ENCODE data around the gene TFEB.

DNA sequence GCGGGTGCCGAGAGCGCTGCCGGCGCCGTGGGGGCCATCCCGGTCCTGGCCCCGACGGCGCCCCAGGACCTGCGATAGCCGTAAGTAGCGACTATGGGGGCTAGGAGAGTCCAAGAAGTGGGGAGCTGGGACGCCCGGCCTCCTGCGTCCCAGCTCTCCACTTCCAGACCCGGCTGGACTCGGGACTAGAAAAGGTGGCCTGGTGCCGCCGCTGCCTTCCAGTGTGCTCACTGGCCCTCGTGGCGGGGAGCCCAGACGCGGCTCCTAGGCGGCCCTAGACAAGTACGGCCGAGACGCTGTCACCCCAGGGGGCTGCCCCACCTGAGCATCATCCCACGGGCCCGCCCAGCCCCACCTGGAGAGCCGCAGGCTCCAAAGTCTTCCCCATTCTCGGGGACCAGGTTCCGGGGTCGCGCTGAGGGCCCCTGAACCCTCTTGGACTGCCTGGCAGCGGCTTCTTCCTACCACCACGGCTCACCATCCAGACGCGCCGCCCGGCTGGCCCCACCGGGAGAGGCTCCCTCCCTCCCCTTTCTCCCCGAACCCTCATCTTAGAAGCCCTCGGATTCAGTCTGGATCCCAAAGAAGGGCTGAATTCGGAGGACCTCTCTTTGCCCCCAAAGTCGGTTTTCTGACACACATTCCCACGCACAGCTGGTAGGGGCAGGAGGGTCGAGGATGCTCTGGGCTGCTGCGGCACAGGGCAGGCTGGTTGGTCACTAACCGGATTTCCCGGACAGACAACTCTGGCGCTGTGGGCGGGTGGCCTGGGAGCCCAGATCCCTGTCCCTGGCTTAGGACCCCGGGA lies 98.0 kb downstream of the TFEB start:
- TF ChIP-seq, protein P1, sequence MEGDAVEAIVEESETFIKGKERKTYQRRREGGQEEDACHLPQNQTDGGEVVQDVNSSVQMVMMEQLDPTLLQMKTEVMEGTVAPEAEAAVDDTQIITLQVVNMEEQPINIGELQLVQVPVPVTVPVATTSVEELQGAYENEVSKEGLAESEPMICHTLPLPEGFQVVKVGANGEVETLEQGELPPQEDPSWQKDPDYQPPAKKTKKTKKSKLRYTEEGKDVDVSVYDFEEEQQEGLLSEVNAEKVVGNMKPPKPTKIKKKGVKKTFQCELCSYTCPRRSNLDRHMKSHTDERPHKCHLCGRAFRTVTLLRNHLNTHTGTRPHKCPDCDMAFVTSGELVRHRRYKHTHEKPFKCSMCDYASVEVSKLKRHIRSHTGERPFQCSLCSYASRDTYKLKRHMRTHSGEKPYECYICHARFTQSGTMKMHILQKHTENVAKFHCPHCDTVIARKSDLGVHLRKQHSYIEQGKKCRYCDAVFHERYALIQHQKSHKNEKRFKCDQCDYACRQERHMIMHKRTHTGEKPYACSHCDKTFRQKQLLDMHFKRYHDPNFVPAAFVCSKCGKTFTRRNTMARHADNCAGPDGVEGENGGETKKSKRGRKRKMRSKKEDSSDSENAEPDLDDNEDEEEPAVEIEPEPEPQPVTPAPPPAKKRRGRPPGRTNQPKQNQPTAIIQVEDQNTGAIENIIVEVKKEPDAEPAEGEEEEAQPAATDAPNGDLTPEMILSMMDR (IDR thresholded peaks at IDR 0.05), result no peak
- no peak for TF ChIP-seq POLR2A (IDR thresholded peaks at IDR 0.05)
